Measurements from ENCODE around the gene FNDC7. TPM values are rescaled to one million over a fixed set of nuclear protein-coding genes. Genes with fewer than 3 reads are reported as not detected.
"Not testable (repeated sequence)": the region's sequence is repeated elsewhere in the genome, so short reads cannot be mapped to it uniquely, and the experiment has no call there.

FNDC7 gene
- total RNA-seq, 2 donors from 2014 or later, result not detected

- intact Hi-C loops (cut with DNase I), result loop anchor here in 1 of 2 donors (5.0 kb wide), 1 partner anchor 54 kb away; the partner anchor contains the start of gene STXBP3
- DNase-seq (ENCODE audit: low spot score), result no peak
Observed at GRCh38 chr1:108692724-108693655, 19.7 kb upstream of the FNDC7 start.

- no peak for DNase-seq (ENCODE audit: low spot score)
- intact Hi-C loops (cut with DNase I), result no loop called here
Observed at GRCh38 chr1:108695535-108695934, 17.2 kb upstream of the FNDC7 start.

GRCh38 chr1:108699375-108700332 lies 13.1 kb upstream of the FNDC7 start:
- no peak for DNase-seq (ENCODE audit: low spot score)
- intact Hi-C loops (cut with DNase I), result no loop called here

- no peak for DNase-seq (ENCODE audit: low spot score)
- intact Hi-C loops (cut with DNase I), result no loop called here
Observed at GRCh38 chr1:108701176-108701849, 11.4 kb upstream of the FNDC7 start.

GRCh38 chr1:108702109-108702508 lies 10.6 kb upstream of the FNDC7 start:
- intact Hi-C loops (cut with DNase I); DNase-seq (ENCODE audit: low spot score): not testable (repeated sequence)

GRCh38 chr1:108703939-108704338 lies 8.8 kb upstream of the FNDC7 start:
- no peak for DNase-seq (ENCODE audit: low spot score)
- intact Hi-C loops (cut with DNase I), result no loop called here

GRCh38 chr1:108704496-108704895 lies 8.2 kb upstream of the FNDC7 start:
- DNase-seq (ENCODE audit: low spot score), result no peak
- intact Hi-C loops (cut with DNase I), result no loop called here

GRCh38 chr1:108706643-108707042 lies 6.1 kb upstream of the FNDC7 start:
- intact Hi-C loops (cut with DNase I), result no loop called here
- no peak for DNase-seq (ENCODE audit: low spot score)

GRCh38 chr1:108708691-108709660 lies 3.7 kb upstream of the FNDC7 start:
- intact Hi-C loops (cut with DNase I), result no loop called here
- DNase-seq (ENCODE audit: low spot score), result no peak

- intact Hi-C loops (cut with DNase I), result no loop called here
- no peak for DNase-seq (ENCODE audit: low spot score)
Observed at GRCh38 chr1:108715932-108716331, 3.2 kb downstream of the FNDC7 start.

- intact Hi-C loops (cut with DNase I), result no loop called here
- no peak for DNase-seq (ENCODE audit: low spot score)
Observed at GRCh38 chr1:108716437-108717230, 3.9 kb downstream of the FNDC7 start.

- DNase-seq (ENCODE audit: low spot score), result no peak
Observed at GRCh38 chr1:108717774-108718316, 5.1 kb downstream of the FNDC7 start.

GRCh38 chr1:108718927-108719655 lies 6.4 kb downstream of the FNDC7 start:
- no peak for DNase-seq (ENCODE audit: low spot score)

More at GRCh38 chr1:108717774-108718316, 5.1 kb downstream of the FNDC7 start:
- intact Hi-C loops (cut with DNase I), result no loop called here

GRCh38 chr1:108719656-108720435 lies 7.1 kb downstream of the FNDC7 start:
- no peak for DNase-seq (ENCODE audit: low spot score)
- intact Hi-C loops (cut with DNase I), result no loop called here

More at GRCh38 chr1:108718927-108719655, 6.4 kb downstream of the FNDC7 start:
- intact Hi-C loops (cut with DNase I), result no loop called here

GRCh38 chr1:108722292-108722691 lies 9.6 kb downstream of the FNDC7 start:
- DNase-seq (ENCODE audit: low spot score), result no peak
- intact Hi-C loops (cut with DNase I), result no loop called here

- intact Hi-C loops (cut with DNase I), result no loop called here
- DNase-seq (ENCODE audit: low spot score), result no peak
Observed at GRCh38 chr1:108725906-108726305, 13.2 kb downstream of the FNDC7 start.
